Stimulated activated naive CD8-positive, alpha-beta T cell treated with anti-CD3 and anti-CD28 coated beads, Interleukin-15, Interleukin-2, amounts not matched to agents 100 U/mL and 50 U/mL, for 24 hours (primary cell): Measurements from ENCODE around the gene SERPINB3.
"Not testable (repeated sequence)": the region's sequence is repeated elsewhere in the genome, so short reads cannot be mapped to it uniquely, and the experiment has no call there.

Source experiments
- ATAC-seq: fragments of 150-1000 bp; cut with Tn5 transposase; one replicate; pipeline ENCODE4 v1.10.0; 2021
- DNase-seq: peaks from one replicate; pipeline ENCODE4 v3.0.0; 2021

SERPINB3 gene

DNA sequence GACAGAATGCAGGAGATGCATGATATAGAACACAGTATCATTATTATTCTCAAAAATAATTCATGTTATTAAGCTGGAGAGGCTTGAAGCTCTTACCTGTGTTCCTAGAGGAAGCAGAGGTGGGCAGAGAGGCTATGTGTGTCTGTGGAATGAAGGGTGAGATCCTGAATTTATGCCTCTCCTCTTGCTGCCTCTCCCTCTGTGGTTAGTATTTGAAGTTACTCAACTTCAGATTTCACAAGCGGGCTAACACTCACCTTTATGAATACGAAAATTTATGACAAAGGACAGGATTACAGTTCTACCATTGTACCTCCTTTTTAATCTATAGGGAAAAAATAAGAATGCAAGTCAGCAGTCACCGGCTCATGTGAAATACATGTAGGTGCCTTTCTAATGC is at the start of gene SERPINB3:
Gene SERPINB3 (minus strand): TSS at position 144 of the 400 bp plus-strand sequence. CDS start 677 bp downstream, outside the sequence.
- not testable (repeated sequence) for DNase-seq, ATAC-seq

DNA sequence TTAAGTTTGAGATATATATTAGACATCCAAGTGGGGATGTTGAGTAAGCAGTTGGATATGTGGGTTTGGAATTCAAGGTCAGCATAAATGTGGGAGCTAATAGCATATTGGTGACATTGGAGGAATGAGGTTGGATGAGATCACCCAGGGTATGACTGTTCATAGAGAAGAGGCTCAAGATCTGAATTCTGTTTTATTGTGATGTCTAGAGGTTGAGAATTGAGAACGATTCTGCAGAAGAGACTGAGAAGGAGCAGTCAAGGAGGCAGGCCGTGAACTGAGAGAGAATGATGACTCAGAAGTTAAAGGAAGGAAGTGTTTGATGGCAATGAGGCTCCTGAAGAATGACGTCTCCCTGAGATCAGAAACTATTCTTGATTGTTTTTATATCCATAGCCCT is 47.0 kb upstream of the SERPINB3 start:
- no peak for ATAC-seq
- no peak for DNase-seq

DNA sequence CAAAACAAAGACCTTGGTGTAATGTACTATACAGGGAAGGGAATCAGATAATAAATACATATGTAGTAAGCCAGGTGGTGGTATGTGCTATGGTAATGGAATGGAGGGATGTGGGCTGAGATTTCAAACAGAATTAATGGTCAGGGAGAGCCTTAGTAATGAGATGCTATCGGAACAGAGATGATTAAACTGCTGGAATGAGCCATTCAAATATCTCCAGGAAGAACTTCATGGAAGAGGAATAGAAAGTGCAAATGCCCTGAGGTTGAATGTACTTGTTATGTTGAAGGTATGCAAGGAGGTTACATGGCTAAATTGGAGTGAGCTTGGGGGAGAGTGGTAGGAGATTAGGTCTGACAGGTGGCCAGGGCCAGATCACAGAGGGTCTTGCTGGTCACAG is 46.1 kb upstream of the SERPINB3 start:
- ATAC-seq (no peak), DNase-seq (no peak)

DNA sequence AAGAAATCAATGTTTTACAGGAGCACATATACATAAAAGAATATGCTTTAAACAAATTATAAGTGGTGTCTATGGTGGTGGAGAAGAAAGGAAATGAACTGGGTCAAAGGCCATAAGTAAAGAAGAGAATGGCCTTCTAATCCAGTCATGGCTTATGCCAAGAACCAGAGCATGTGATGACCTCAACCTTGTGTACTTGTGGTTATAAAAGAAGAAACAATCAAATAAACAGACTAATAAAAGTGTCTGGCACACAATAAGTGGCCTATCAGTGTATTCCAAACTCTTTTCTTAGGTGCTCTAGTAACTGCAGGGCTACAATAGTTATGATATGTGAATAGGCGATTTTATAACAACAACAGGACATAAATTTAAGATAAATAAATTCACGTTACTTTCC is 43.7 kb upstream of the SERPINB3 start:
- DNase-seq, result no peak
- no peak for ATAC-seq

DNA sequence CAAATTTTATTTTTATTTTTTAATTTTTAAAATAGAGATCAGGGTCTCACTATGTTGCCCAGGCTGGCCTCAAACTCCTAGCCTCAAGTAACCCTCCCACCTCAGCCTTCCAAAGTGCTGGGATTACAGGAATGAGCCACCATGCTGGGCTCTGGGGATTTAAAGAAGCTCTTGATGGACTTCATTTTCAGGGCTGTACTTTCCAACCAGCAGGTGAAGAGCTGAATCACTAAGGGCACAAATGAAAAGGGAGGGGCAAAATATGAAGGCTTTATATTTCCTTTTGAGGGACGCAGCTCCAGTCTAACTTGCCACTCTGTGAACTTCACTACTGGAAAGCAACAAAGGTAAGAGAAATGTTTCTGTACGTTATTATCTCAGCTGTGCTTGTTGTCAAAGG is 41.0 kb upstream of the SERPINB3 start, which contains the start of gene SERPINB11:
Gene SERPINB11 (plus strand): TSS at position 301 of the 400 bp plus-strand sequence. CDS start 7,234 bp downstream, outside the sequence.
- ATAC-seq (no peak), DNase-seq (no peak)

DNA sequence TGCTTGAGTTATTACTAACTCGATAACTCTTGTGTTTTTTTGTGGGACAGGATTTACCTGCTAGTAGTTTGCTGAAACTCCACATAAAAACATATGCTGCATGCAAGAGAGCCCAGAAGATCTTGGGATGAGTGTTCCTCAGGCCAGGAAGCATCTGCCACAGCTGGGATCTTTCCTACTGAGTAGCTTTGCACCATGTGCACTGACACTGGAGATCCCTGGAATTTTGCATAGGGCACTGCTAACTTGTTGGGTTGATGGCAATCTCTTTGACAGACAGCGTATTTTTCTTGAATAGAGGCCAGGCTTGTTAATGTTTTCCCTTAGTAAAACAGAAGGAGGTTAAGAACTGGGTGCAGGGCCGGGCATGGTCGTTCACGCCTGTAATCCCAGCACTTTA is 40.3 kb upstream of the SERPINB3 start:
- DNase-seq (no peak), ATAC-seq (no peak)

DNA sequence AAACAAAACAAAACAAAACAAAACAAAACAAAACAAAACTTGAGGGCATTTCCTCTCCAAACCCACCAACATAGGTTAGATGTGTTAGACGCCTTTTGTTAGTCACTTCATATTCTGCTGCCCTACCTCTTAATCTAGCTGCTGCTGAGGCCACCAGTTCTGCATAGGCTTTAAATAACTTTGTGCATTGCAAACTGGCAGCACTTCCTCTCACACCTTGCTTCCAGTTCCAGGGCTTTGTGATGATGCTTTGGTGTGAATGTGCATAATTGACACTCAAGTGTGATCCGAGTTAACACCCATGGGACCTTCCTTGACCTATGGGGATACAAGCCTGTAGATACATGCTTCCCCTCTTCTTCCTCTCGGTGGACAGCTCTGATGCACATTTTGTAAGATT is 38.8 kb upstream of the SERPINB3 start:
- no peak for DNase-seq
- no peak for ATAC-seq

DNA sequence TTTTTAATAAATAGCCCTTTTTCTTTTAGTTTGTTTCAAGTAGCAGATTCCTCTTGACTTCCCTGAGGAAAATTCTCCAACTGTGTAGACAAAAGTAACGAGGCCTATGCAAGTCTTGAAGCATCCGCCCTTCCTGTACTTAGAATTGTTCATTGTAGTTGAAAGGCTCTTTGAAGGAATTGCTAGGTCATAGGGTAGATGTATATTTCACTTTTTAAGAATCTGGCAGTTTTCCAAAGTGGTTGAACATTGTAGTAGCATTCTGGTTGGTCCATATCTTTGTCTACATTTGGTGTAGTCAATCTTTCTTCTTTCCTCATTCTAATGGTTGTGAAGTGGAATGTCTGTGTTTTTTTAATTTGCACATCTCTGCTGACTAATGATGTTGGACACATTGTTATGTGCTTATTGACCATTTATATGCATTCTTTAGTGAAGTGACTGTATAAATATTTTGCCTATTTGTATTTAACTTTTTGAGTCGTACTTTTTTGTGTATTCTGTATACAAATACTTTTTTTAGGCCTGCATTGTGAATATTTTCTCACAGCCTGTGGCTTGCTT is 35.5 kb upstream of the SERPINB3 start:
- no peak for ATAC-seq
- no peak for DNase-seq

DNA sequence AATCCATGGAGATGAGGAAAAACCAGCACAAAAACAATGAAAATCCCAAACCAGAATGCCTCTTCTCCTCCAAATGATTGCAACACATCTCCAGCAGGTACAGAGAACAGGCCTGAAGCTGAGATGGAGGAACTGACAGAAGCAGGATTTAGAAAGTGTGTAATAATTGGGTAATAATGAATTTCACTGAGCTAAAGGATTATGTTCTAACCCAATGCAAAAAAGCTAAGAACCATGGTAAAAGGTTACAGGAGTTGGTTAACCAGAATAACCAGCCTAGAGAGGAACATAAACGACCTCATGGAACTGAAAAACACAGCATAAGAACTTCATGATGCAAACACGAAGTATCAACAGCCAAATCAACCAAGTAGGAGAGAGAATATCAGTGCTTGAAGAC is 27.4 kb upstream of the SERPINB3 start:
- no peak for ATAC-seq
- DNase-seq, result no peak

DNA sequence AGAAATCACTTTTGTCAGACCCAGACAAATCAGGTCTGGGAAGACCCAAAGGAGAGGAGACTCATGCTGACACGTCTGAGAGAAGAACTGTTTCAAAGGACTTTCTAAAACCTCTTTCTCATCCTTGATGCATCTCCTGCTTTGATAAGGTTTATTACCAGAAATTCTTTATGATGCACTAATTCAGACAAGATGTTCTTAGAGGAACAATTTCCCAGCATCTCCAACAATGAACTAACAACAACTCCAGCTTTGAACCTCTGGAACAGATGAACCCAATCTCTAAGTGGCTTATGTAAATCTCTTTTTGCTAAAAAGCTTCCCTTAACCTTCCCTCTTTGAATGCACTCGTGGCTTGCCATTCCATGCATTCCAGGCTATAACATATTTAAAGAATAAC is 25.2 kb upstream of the SERPINB3 start:
- DNase-seq, result no peak

DNA sequence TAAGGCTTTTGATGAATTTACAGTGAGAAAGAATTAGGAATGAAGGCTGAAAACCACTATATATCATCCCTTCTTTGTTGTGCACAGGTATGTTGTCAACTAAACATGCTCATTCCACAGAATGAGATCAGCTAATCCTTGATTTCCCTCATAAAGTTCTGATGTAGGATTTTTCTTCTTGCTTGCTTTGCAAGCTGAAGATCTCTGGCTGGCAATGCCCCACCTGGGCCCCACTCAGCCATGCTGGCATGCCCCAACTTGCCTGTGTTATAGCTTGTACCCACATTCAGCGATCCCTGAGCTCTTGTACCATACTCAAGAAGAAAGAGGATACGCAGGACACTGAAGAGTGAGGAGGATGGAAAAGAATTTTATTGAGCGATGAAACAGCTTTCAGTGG is 23.0 kb upstream of the SERPINB3 start:
- ATAC-seq, result no peak

More for the DNA sequence above, 25.2 kb upstream of the SERPINB3 start:
- no peak for ATAC-seq

DNA sequence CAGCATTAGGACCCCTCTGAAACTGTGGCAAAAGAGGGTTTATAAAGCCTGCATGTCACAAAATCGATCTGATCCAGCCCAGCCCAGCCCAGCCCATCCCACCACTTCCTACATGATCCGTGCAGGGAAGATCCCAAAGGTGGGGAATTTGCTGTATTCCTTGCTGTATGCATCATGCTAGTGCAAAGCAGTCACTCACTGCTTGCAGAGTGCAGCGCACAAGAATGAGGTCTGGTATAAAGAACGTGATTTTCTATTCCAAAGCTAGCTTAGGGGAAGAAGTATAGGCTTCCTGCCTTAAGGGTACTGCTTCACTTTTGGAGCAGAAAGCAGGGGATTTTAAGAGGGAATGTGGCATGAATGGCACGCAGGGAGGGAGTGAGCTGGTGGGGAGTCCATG is 22.2 kb upstream of the SERPINB3 start:
- DNase-seq (no peak), ATAC-seq (no peak)

More for the DNA sequence above, 23.0 kb upstream of the SERPINB3 start:
- no peak for DNase-seq

DNA sequence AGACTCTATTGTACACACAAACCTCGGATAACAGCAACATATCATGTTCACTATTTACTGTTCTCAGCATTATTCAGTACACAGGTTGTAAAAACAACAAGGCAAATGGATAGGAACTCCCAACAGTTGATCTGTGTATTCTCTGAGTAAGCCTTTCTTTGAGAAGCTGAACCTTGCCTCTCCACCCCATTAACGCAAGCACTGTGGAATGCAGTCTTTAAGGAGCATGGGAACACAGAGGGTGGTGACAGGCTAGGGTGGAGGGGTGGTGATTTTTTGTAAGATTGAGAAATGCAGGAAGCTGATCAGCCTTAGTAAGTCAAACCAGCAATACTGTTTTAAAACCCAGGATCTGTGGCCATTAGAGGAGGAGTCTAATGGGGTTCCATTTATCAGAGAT is 21.5 kb upstream of the SERPINB3 start:
- DNase-seq (no peak), ATAC-seq (no peak)

DNA sequence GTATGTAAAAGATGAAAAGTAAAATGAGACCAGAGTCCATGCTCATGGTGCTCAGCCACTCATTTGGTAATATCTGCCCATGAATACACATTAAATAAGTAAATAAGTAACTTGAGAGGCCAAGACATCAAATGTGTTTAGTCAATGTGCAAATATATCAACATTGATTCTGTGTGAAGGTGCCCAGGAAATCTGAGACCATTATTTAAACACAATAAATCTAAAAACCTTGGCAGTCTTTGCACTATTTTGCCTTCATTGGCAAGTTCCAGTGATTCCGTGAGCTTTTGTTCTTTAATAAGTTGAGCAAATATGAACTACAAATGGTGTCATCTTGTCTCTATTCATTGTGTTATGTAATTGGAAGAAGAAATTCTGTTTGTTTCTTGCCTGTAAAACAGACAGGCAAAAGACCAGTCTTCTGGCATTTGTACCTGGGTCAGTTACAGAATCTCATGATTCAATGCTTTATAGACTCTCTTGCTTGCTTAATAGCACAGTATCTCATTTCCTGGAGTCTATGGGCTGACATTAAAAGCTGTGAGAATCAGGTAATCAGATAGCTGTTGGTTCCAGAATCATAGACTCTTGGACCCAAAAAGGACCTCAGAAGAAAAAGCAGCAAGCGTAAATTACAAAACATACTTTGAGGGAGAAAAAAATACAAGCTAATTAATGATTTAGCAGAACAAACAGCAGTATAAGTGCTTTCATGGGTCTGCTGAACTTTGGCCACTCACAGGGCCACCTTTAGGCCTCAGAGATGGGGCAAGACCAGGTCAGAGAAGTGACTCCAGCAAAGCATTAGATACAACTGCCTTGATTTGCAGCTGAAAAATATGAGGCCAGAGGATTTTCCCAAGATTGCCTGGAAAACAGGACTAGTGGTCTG is 20.0 kb upstream of the SERPINB3 start:
- no peak for ATAC-seq

DNA sequence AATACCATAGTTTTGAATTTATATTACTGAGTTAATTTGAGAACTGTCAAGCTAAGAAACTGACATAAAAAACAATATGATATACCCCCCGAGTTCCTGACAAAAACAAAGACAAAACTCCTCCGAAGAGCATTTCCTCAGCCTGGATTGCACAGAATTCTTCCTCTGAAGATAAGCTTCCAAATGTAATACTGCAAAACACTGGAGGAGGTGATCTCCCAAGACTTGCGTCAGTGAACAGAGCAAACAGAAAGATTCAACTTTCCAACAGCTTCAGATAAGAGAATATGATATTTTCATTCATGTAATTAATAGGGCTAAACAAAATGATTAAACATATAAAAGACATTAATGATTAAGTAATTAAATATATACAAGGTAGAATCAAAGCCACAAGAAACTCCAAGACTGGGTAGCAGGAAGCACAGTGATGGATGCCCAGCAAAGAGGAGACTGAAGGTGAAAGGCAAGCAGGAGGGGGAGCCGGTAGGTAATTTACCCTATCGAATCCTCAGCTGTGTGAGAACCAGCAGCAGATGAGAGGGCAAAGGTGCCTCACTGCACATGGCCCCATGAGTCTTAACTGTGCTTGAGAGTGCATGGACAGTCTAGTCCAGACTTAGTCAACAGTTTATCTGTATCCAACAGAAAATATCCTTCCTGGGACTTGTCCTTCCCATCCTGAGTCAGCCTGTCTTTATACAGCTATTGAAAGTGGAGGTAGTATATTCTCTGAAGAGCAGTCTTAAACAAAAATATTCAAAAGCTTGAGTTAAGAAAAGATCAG is 18.3 kb upstream of the SERPINB3 start:
- DNase-seq, result no peak
- no peak for ATAC-seq

More for the DNA sequence above, 20.0 kb upstream of the SERPINB3 start:
- no peak for DNase-seq

DNA sequence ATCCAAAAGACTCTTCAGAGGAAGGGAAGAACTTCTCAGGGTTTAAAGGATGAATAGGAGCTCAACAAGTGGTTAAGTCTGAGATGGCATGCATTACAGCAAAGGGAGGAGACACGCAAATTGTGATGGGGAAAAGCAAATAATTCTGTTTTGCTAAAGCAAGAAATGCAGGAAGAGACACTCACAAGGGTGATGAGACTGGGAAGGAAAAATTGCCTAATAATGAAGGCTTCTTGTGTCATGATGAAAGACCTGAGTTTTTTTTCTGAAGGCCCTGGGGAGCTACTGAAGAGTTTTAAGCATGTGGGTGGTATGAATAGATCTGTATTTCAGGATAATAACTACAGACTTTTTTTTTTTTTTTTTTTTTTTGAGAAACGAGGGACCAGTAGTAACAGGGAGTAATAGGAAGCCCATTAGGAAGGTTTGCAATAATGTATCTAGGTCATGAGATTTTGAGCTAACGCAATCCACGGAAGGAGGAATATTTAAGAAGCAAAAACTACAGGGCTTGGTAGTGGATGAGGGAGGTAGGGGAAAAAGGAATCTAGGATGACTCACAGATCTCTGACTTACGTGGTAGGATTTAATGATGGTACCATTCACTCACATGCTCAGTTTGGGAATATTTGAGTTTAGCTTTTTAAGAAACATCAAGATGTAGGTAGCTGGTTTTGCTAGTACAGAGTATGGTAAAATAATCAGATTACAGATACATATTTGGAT is 16.0 kb upstream of the SERPINB3 start:
- ATAC-seq, result no peak

DNA sequence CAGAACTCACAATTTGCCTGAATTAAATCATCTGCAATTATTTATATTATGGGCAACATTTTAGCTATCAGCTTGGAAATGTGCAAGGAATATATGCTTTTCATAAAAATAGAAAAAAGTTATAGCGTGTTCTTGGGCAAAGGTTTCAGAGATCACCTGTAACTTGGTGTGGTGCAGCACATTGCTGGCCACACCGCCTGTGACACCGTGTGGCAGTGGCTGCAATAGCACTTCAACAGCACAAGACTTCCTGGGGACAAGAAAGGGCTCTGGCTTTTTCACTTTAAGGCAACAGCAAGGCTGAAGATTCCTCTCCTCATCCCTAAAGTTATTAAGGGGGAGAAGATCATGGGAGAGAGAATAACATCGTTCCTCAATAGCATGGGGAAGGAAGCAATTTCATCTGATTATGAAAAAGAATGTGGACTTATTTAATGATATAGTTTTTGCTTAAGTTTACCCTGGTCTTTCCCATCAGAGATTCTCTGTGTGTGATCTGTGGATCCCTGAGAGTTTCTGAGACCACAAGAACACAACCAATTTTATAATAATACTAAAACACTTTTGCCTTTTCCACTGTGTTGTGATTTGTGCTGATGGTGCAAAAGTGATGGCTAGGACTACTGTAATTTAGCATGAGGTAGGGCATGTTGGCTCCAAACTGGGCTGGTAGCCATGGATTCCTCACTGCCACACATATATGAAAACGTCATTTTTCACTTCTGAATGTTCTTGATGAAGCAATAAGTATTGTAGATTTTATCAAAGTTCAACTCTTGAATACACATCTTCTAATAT is 15.0 kb upstream of the SERPINB3 start:
- DNase-seq (no peak), ATAC-seq (no peak)

More for the DNA sequence above, 16.0 kb upstream of the SERPINB3 start:
- DNase-seq, result no peak

DNA sequence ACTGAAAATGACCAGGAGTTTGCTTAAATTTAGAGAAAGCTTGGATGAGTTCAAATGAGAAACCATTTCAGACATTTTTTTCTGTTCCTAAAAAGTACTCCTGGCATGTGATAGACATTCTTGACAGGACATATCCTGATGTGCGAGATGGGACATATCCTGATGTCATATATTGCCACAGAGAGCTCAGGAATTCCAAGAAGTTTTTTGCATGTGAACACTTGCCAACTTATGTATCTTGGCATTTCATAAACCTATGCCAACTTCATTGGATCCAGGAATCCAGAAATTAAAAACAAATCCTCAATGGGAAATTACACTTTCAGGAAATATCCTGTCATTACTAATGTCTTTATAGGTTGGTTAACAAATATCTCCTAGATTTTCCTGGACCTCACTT is 2.9 kb upstream of the SERPINB3 start:
- DNase-seq, result no peak
- no peak for ATAC-seq

DNA sequence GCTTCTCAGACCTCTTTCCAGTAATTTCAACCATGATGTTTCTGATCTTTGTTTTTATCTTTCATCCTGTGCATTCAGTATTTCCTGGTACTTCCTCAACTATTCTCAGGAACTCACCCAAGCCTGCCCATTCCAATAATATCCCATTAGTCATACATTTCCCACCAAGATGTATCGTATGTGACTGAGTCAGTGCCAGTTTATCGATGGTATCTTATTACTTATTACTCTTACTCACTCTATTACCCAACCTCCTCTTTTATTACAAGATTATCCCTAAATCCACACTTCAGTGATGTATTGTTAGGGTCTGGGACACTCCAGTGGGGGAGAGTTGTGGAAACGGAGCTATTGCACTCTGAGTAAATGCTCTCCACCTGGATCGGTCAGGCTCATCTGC is 2.8 kb downstream of the SERPINB3 start:
- DNase-seq, ATAC-seq: not testable (repeated sequence)

DNA sequence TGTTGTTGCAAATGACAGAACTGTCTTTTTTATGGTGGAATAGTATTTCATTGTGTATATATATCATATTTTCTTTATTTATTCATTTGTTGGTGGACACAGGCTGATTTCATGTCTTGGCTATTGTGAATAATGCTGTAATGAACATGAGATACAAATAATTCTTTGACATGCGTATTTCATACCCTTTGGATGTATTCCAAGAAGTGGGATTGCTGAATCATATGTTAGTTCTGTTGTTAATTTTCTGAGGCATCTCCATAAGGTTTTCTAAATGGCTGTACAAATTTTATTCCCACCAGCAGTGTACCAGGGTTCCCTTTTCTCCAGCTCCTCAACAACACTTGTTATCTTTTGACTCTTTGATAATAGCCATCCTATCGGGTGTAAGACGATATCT is 11.4 kb downstream of the SERPINB3 start:
- not testable (repeated sequence) for DNase-seq

DNA sequence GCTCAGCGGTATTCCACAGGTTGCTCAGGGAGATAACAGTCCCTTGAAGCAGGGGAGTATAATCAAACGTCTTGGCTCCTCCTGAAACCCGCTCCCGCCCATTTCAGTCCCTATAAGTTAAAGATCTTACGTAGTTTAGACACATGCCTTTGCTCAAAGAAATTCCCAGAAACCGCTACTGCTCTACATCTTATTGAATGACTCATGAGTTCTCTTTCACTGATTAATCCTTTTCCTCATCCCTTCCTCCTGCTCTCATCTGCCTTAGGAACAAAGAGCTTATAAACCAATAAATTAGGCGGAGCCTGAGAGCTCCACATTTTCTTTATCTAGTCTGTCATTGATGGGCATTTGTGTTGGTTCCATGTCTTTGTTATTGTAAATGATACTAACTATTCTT is 13.5 kb downstream of the SERPINB3 start:
- DNase-seq, result no peak
- ATAC-seq, result no peak

More for the DNA sequence above, 11.4 kb downstream of the SERPINB3 start:
- not testable (repeated sequence) for ATAC-seq
